Bone marrow (tissue), 2 donors: ENCODE results near the gene GLS.
A peak's percentile ranks its signal among the peaks of the same experiment; 100 is the strongest.
"Not testable (repeated sequence)": the region's sequence is repeated elsewhere in the genome, so short reads cannot be mapped to it uniquely, and the experiment has no call there.

Experiments
- DNase-seq, 2 donors: peaks; one replicate each; lab custom pipeline; 2025; lab: John Stamatoyannopoulos, UW

The GLS gene

GRCh38 chr2:190856985-190857384 is 23.6 kb upstream of the GLS start:
- no peak for DNase-seq

- DNase-seq: no peak
These were observed 21.8 kb upstream of the GLS start for GRCh38 chr2:190858817-190859216.

GRCh38 chr2:190859347-190860297 is 21.0 kb upstream of the GLS start:
- DNase-seq: no peak

- DNase-seq: no peak
These were observed 19.5 kb upstream of the GLS start for GRCh38 chr2:190860985-190861680.

- DNase-seq: not testable (repeated sequence)
These were observed 18.5 kb upstream of the GLS start for GRCh38 chr2:190862128-190862527.

- DNase-seq: no peak
These were observed 18.0 kb upstream of the GLS start for GRCh38 chr2:190862571-190862991.

GRCh38 chr2:190863946-190864345 is 16.7 kb upstream of the GLS start:
- DNase-seq: no peak

GRCh38 chr2:190864375-190864774 is 16.2 kb upstream of the GLS start:
- DNase-seq: no peak

- no peak for DNase-seq
These were observed 13.4 kb upstream of the GLS start for GRCh38 chr2:190867212-190867611.

- no peak for DNase-seq
These were observed 12.8 kb upstream of the GLS start for GRCh38 chr2:190867832-190868231.

GRCh38 chr2:190869721-190870120 is 10.9 kb upstream of the GLS start:
- no peak for DNase-seq

GRCh38 chr2:190873451-190873850 is 7.2 kb upstream of the GLS start:
- DNase-seq: not testable (repeated sequence)

GRCh38 chr2:190875891-190876290 is 4.7 kb upstream of the GLS start:
- no peak for DNase-seq

GRCh38 chr2:190876631-190877030 is 4.0 kb upstream of the GLS start:
- DNase-seq: no peak

- peak in 1 of 2 donors; percentile 52 for DNase-seq
These were observed 3.2 kb upstream of the GLS start for GRCh38 chr2:190877436-190877835.

GRCh38 chr2:190879474-190880377 is 895 bp upstream of the GLS start:
- DNase-seq: no peak

GRCh38 chr2:190881084-190881597 is 520 bp downstream of the GLS start:
- peak in 1 of 2 donors; percentile 54 for DNase-seq

GRCh38 chr2:190881598-190882410 is 1.2 kb downstream of the GLS start:
- peak; percentile 54 to 87 for DNase-seq

- peak in 1 of 2 donors; percentile 79 for DNase-seq
These were observed 1.8 kb downstream of the GLS start for GRCh38 chr2:190882411-190882766.

- no peak for DNase-seq
These were observed 2.4 kb downstream of the GLS start for GRCh38 chr2:190882856-190883582.
